Naive thymus-derived CD8-positive, alpha-beta T cell (primary cell): ENCODE results near the gene MAMDC4. TPM values are rescaled to one million over a fixed set of nuclear protein-coding genes. Genes with fewer than 3 reads are reported as not detected.
"Not testable (repeated sequence)": the region's sequence is repeated elsewhere in the genome, so short reads cannot be mapped to it uniquely, and the experiment has no call there.

ENCODE experiments used
- ATAC-seq, 2 donors: fragments of 150-1000 bp; cut with Tn5 transposase in 1 of 2; sonication (Bioruptor Pico), chemical (Tn5 transposase) in 1 of 2; 1 replicate in 1 of 2; 2 replicates in 1 of 2; pipeline ENCODE4 v1.10.0; 2021; ENCODE audit warnings: mild to moderate bottlenecking in 2 of 2, moderate library complexity in 2 of 2
- POLR2A ChIA-PET: fragments of 350-600 bp; sonication (Branson Sonifier 250); formaldehyde crosslinking; loops from one replicate; lab custom pipeline; 2021; ENCODE audit warnings: antibody characterized with exemption; lab: Charles Lee
- DNase-seq, 10 donors: peaks; one replicate each; pipeline versions ENCODE4 v3.0.0 to v3.0.0-alpha.2; 2020 to 2022
- H3K27ac Mint-ChIP-seq, 10 donors: one replicate each; pipeline ENCODE4 v1.8.0; 2020 to 2022; ENCODE audit warnings: mild to moderate bottlenecking in 10 of 10, mixed read lengths in 10 of 10, moderate library complexity in 4 of 10, inconsistent platforms in 1 of 10
- H3K27me3 Mint-ChIP-seq, 5 donors: one replicate each; pipeline ENCODE4 v1.8.0; 2021 to 2022; ENCODE audit warnings: mixed read lengths in 5 of 5
- H3K36me3 Mint-ChIP-seq, 3 donors: one replicate each; pipeline ENCODE4 v1.8.0; 2020 to 2022; ENCODE audit warnings: mixed read lengths in 3 of 3, mild to moderate bottlenecking in 2 of 3, inconsistent platforms in 1 of 3
- H3K4me1 Mint-ChIP-seq, 4 donors: one replicate each; pipeline ENCODE4 v1.8.0; 2021 to 2022; ENCODE audit warnings: mixed read lengths in 4 of 4
- H3K4me3 Mint-ChIP-seq, 10 donors: one replicate each; pipeline ENCODE4 v1.8.0; 2020 to 2022; ENCODE audit warnings: mild to moderate bottlenecking in 10 of 10, mixed read lengths in 10 of 10, moderate library complexity in 6 of 10, inconsistent platforms in 1 of 10
- H3K9me3 Mint-ChIP-seq, 9 donors: one replicate each; pipeline ENCODE4 v1.8.0; 2020 to 2022; ENCODE audit warnings: mixed read lengths in 9 of 9, mild to moderate bottlenecking in 3 of 9, inconsistent platforms in 1 of 9, moderate library complexity in 1 of 9
- polyA plus RNA-seq, 3 donors: library from polyadenylated mRNA; unstranded; fragments of 300-500 nt; fragmentation: Illumina TruSeq; gene quantifications; one replicate each; pipeline ENCODE4 v1.2.3, GENCODE V29; 2021
- total RNA-seq, 8 experiments: library from RNA in 2 of 8; stranded (reverse) in 2 of 8; gene quantifications; one replicate each; pipeline ENCODE4 v1.2.3 and lab custom pipeline; 2021 to 2026

Gene MAMDC4
- total and polyA plus RNA-seq, 5 experiments from 2014 or later = 0.14 to 7.5 (median 3.3) TPM; not detected in 1

DNA sequence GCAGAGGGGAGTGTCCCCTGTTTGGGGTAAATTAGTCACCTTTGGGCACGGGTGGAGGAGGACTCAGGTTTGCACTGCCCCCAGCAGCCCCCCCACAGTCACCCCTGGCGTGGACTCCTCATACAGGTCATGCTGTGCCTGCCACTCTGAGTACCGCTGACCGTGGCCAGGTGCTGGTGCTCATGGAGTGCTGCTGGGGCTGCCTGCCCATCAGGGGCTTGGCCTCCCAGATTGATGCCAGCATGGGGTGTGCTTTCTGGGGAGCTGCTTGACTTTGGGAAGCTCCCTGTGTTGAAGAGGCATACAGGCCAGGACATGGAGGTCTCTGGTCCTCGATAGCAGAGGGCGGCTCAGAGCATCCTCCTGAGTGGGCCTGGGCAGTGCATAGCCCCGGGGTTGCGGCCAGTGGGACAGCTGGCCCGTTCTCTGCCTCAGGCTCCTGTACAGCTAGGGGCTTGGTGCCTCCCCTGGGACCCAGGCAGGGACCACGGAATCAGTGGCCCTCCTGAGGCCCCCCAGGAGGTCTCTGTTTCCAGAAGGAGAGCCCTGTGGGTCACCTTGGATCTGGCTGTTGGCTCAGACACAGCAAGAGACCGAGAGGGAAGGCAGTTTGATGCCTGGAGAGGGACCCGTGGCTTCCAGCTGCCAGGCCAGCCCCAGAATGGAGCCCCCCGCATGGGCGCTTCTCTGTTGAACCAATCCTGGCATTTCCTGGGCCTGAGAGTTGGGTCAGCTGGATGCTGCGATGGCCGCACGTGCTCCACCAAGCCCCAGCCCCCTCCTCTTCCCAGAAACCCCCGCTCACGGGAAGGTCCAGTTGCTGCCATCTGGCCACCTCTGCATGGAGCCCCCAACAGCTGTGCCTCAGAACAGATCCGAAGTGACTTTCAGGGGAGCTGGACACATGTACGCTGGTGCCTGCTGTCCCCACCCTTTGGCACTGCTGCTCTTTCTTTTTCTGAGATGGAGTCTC is 15.9 kb upstream of the MAMDC4 start:
- H3K4me1 Mint-ChIP-seq = peaks cover 0 to 6% (median 4%) of the 10 kb centered on the region in 4 donors
- POLR2A ChIA-PET = interaction anchor here (1.6 kb wide), 1 partner anchor 29 kb away, joined by 6 read pairs; the partner anchor contains the start of gene RABL6
- ATAC-seq (no peak), DNase-seq (peak in 1 of 10 donors; percentile 61)
- no peaks in the 10 kb centered on the region for H3K9me3 Mint-ChIP-seq
- no peaks in the 10 kb centered on the region for H3K27me3 Mint-ChIP-seq
- H3K27ac Mint-ChIP-seq = no peak overlapping the region
- H3K36me3 Mint-ChIP-seq = peaks cover 0 to 23% (median 2%) of the 10 kb centered on the region in 3 donors
- H3K4me3 Mint-ChIP-seq = no peak overlapping the region

DNA sequence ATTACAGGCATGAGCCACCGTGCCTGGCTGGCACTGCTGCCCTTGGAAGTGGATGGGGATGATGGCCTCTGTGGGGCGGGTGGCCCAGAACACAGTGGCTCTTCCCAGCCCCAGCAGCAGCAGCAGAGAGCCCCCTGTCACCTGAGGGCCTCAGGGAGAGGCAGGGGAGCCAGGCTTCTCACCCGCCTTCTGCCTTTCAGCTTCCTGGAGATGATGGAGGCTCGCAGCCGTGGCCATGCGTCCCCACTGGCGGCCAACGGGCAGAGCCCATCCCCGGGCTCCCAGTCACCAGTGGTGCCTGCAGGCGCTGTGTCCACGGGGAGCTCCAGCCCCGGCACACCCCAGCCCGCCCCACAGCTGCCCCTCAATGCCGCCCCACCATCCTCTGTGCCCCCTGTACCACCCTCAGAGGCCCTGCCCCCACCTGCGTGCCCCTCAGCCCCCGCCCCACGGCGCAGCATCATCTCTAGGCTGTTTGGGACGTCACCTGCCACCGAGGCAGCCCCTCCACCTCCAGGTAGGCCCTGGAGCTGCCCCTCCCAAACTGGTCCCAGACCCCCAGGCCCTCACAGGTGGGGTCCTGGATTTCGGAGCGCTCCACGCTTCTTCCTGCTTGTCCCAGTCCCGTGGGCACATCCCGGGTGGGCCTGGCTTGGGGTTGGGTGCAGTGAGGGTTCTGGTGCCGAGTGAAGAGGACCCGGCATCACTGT is 14.8 kb upstream of the MAMDC4 start:
- Mint-ChIP-seq H3K4me3 (no peak overlapping the region), H3K27ac (no peak overlapping the region), H3K4me1 (peaks cover 3 to 12% (median 9%) of the 10 kb centered on the region in 4 donors), H3K36me3 (peaks cover 0 to 15% (median 2%) of the 10 kb centered on the region in 3 donors), H3K9me3 (no peaks in the 10 kb centered on the region), H3K27me3 (peaks cover 0 to under 1% (median 0%) of the 10 kb centered on the region in 5 donors)
- ATAC-seq = no peak
- DNase-seq = peak in 1 of 10 donors; percentile 1
- POLR2A ChIA-PET = interaction anchor here (1.6 kb wide), 1 partner anchor 30 kb away, joined by 6 read pairs; the partner anchor contains the start of gene RABL6

DNA sequence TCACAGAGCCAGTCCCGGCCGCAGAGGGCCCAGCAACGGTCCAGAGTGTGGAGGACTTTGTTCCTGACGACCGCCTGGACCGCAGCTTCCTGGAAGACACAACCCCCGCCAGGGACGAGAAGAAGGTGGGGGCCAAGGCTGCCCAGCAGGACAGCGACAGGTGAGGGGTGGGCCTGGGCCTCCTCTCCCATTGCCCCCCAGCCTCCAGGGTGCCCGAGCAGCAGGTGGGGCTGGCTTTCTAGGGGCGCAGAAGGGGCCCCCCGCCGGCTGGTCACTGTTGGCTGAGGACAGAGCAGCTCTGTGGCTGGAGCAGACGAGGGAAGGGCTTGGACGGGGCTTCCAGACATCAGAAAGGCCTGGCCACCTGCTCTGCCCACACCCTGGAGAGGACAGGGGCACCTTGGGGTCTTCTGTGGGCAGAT is 14.3 kb upstream of the MAMDC4 start:
- ATAC-seq, H3K9me3 Mint-ChIP-seq, DNase-seq, H3K27me3 Mint-ChIP-seq, H3K4me3 Mint-ChIP-seq, H3K27ac Mint-ChIP-seq: not testable (repeated sequence)
- POLR2A ChIA-PET = interaction anchor here (0.5 kb wide), 1 partner anchor 75 kb away, joined by 4 read pairs; no protein-coding TSS in a partner anchor
- Mint-ChIP-seq H3K4me1 (peaks cover 5 to 14% (median 11%) of the 10 kb centered on the region in 4 donors), H3K36me3 (peaks cover 0 to 15% (median 0%) of the 10 kb centered on the region in 3 donors)

GRCh38 chr9:136838314-136839228 is 13.6 kb upstream of the MAMDC4 start:
- peaks cover 8 to 16% (median 11%) of the 10 kb centered on the region in 4 donors for H3K4me1 Mint-ChIP-seq
- H3K27me3 Mint-ChIP-seq = peaks cover 0 to 5% (median 0%) of the 10 kb centered on the region in 5 donors
- DNase-seq (no peak), ATAC-seq (no peak)
- H3K4me3 Mint-ChIP-seq = no peak overlapping the region
- peaks cover 0 to 15% (median 0%) of the 10 kb centered on the region in 3 donors for H3K36me3 Mint-ChIP-seq
- POLR2A ChIA-PET = interaction anchor here (0.5 to 0.7 kb wide), 2 partner anchors 16 to 74 kb away, joined by 4 to 6 read pairs; no protein-coding TSS in a partner anchor
- no peak overlapping the region for H3K27ac Mint-ChIP-seq
- no peaks in the 10 kb centered on the region for H3K9me3 Mint-ChIP-seq

DNA sequence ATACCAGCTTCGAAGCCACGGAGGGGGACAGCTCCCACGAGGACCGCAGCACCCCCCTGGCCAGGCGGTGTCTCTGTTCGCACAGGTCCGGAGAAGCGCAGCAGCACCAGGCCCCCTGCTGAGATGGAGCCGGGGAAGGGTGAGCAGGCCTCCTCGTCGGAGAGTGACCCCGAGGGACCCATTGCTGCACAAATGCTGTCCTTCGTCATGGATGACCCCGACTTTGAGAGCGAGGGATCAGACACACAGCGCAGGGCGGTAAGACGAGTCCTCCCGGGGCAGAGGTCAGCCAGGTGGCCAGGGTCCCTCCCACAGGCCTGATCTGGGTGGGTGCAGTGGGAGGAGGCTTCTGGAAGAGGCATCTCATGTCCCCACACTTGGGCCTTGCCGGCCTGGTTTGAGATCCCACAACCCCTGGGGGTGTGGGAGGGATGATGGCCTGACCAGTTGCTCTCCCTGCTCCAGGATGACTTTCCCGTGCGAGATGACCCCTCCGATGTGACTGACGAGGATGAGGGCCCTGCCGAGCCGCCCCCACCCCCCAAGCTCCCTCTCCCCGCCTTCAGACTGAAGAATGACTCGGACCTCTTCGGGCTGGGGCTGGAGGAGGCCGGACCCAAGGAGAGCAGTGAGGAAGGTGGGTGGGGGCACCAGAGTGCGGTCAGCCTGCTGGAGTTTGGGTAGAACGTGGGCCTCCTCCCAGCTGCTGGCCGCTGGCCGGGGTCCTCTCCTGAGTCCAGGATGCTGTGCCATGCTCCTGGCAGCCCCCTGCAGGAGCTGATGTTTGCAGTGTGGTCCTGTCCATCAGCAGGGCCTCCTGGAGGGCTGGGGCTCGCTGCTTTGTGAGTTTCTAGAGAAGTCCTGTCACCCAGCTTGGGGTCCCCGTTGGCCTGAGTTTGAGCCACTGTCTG is 12.7 kb upstream of the MAMDC4 start:
- Mint-ChIP-seq H3K27me3 (peaks cover 0 to 8% (median 0%) of the 10 kb centered on the region in 5 donors), H3K36me3 (peaks cover 0 to 13% (median 0%) of the 10 kb centered on the region in 3 donors), H3K9me3 (no peaks in the 10 kb centered on the region), H3K4me1 (peaks cover 9 to 18% (median 13%) of the 10 kb centered on the region in 4 donors), H3K27ac (peak overlapping the region in 1 of 10 donors; percentile 49), H3K4me3 (peak overlapping the region in 1 of 10 donors; percentile 32)
- DNase-seq = no peak
- POLR2A ChIA-PET = interaction anchor here (1.1 to 1.8 kb wide), 2 partner anchors 26 to 32 kb away, joined by 4 to 5 read pairs; partner anchors contain the start of genes EDF1 and RABL6
- ATAC-seq = no peak

- peaks cover 0 to 13% (median 0%) of the 10 kb centered on the region in 3 donors for H3K36me3 Mint-ChIP-seq
- peak overlapping the region in 3 of 10 donors; percentile 21 to 40 (median 32) for H3K4me3 Mint-ChIP-seq
- POLR2A ChIA-PET = interaction anchor here (1.1 to 1.8 kb wide), 3 partner anchors 26 to 152 kb away, joined by 3 to 5 read pairs (median 4); partner anchors contain the start of genes EDF1, PAXX and RABL6
- ATAC-seq (no peak), DNase-seq (no peak)
- peaks cover 0 to 10% (median 0%) of the 10 kb centered on the region in 5 donors for H3K27me3 Mint-ChIP-seq
- peaks cover 9 to 18% (median 13%) of the 10 kb centered on the region in 4 donors for H3K4me1 Mint-ChIP-seq
- H3K27ac Mint-ChIP-seq = peak overlapping the region in 1 of 10 donors; percentile 49
- H3K9me3 Mint-ChIP-seq = no peaks in the 10 kb centered on the region
Measured at GRCh38 chr9:136840140-136840876, 11.8 kb upstream of the MAMDC4 start.

- Mint-ChIP-seq H3K9me3 (no peaks in the 10 kb centered on the region), H3K4me1 (peaks cover 9 to 18% (median 14%) of the 10 kb centered on the region in 4 donors), H3K27me3 (peaks cover 0 to 13% (median 0%) of the 10 kb centered on the region in 5 donors), H3K36me3 (peaks cover 0 to 13% (median 0%) of the 10 kb centered on the region in 3 donors), H3K27ac (no peak overlapping the region), H3K4me3 (peak overlapping the region in 1 of 10 donors; percentile 31)
- POLR2A ChIA-PET = interaction anchor here (1.2 to 1.8 kb wide), 3 partner anchors 33 to 151 kb away, joined by 3 to 12 read pairs (median 5); partner anchors contain the start of genes PAXX, RABL6 and TRAF2
- ATAC-seq = no peak
- no peak for DNase-seq
Measured at GRCh38 chr9:136840877-136841645, 11.1 kb upstream of the MAMDC4 start.

- Mint-ChIP-seq H3K27ac (peak overlapping the region in 3 of 10 donors; percentile 43 to 78 (median 51)), H3K4me1 (peaks cover 11 to 22% (median 15%) of the 10 kb centered on the region in 4 donors), H3K27me3 (peaks cover 0 to 18% (median 2%) of the 10 kb centered on the region in 5 donors), H3K36me3 (peaks cover 0 to 13% (median 0%) of the 10 kb centered on the region in 3 donors), H3K4me3 (peak overlapping the region; percentile 75 to 94 (median 84))
- not testable (repeated sequence) for H3K9me3 Mint-ChIP-seq, ATAC-seq, DNase-seq
- POLR2A ChIA-PET = interaction anchor here (0.9 to 3.8 kb wide), 9 partner anchors 35 to 193 kb away, joined by 3 to 17 read pairs (median 4); partner anchors contain the start of genes PAXX, RABL6 and TRAF2
Measured at GRCh38 chr9:136841646-136842379, 10.3 kb upstream of the MAMDC4 start.
